Putamen (tissue), 1 donor: ENCODE data around the gene TRIM61.
"Not testable (repeated sequence)": the region's sequence is repeated elsewhere in the genome, so short reads cannot be mapped to it uniquely, and the experiment has no call there.

Experiments
- DNase-seq: peaks from one replicate; pipeline ENCODE4 v3.0.0-alpha.2; 2016; ENCODE audit warnings: low spot score

TRIM61 gene

DNA sequence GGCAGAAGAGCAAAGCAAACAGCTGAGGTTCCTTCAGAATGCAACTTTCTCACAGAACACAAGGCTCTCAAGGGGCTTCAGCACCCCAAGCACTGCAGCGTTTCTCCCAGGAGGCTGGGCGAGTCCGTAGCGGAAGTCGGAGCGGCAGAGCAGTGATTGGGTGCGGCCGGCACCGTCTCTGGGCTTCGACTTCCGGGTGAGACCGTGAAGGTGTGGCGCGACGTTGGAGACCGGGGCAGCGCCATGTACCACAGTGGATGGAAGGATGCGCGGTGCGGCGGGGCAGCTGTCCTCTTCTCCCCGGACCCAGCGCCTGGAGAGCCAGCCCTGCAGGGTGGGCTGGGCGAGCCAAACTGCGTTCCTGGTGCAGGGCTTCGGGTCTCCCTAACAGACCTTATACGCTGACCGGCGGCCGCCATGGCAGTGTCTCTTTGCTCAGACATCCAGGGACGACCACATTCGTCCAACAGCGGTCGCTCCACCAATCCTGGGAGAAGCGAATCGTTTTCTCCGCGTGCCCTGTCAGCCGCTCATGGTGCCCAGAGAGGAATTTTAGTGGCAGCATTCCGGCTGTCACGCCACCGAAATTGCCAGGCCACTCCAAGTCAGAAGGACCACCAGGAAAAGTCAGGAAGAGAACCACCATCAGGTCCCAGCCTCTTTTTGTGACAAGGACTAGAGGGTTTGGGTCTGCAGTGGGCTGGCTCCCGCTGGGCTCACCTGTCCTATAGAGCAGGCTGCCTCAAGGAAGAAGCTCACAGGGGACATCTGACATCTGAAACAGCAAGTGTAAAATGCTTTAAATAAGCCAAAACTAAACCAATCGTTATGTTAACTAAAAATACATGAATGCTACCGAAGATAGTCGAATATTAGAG is 20.5 kb downstream of the TRIM61 start:
- peak; percentile 89 for DNase-seq

GRCh38 chr4:164955107-164955805 is 22.2 kb downstream of the TRIM61 start:
- DNase-seq, result no peak

DNA sequence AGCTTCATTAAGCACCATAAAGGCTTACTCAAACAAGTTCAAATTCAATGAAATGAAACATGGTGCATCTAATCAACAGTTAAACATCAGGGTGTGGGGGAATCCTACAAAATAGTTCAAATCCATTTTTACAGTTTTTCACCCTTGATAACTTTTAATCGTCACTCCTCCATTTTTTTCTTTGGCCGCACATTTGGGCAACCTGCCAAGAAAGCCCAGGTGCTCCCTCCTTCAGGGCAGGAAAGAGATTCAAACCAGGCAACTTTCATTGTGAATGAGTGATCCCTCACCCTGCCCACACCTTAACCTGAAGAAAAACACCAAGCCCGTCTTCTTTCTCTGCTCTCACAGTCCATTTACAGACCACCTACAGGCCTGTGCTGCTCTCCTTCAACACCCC is 24.9 kb downstream of the TRIM61 start:
- no peak for DNase-seq

DNA sequence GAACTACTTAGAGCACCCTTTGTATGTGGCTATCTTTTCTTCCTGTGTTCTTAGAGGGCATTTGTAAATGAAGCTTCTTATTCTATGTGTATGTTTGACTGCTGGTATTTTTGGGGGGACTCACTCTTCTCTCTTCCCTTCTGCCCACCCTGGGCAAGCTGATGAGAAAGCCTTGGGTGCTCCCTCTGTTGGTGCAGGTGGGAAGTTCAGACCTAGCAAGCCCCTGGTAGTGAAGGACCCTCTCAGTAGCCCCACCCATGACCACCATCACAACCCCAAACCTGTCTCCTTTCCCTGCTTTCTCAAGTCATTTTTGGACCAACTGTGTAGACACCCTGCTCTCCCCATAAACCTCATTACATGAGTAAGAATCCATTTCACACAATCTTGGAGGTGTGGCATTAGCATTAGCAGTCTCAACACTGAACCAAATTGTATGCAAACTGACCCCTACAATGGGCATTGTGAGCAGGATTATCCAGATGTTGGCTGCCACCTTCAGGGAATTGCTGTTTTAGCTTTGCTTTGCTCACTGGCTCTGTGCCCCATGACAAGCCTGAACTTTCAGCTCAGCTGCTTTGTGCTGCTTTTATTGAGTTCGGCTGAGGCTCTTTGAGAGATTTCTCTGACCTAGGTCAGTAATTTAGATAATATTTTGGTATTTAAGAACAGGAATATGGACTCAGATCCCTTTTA is 27.9 kb downstream of the TRIM61 start:
- no peak for DNase-seq

DNA sequence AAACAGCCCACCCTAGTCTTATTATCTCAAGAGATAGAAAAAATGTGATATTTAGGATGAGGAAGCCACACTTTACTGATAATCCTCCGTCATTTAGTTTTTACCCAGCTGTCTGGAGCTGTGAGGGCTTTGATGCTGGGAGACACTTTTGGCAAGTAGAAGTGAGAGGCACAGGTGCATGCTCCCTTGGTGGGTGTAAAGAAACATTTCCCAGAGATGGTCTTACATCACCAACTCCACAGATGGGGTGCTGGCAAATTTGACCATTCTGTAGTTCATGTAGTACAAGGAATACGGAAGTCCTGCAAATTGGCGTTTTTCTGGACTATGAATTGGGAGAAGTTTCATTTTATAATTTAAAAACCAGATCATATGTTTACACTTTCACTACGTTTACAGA is 28.5 kb downstream of the TRIM61 start:
- no peak for DNase-seq

DNA sequence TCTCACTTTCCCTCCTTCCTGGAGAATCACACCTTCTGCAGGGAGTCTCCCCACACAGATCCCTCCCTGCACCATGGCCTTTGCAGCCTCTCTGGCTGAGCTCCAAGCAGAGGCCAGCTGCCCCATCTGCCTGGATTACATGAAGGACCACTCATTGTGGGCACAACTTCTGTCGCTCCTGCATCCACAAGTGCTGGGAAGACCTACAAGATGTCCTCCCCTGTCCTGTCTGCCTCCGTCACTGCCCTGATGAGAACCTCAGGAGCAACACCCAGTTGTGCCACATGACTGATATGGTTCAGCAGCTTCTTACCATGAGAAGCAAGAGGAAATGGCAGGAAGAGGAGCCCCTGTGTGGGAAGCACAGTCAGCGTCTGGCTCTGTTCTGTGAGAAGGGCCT is 29.5 kb downstream of the TRIM61 start:
- DNase-seq, result not testable (repeated sequence)

GRCh38 chr4:164946810-164947209 is 30.6 kb downstream of the TRIM61 start:
- DNase-seq, result no peak

DNA sequence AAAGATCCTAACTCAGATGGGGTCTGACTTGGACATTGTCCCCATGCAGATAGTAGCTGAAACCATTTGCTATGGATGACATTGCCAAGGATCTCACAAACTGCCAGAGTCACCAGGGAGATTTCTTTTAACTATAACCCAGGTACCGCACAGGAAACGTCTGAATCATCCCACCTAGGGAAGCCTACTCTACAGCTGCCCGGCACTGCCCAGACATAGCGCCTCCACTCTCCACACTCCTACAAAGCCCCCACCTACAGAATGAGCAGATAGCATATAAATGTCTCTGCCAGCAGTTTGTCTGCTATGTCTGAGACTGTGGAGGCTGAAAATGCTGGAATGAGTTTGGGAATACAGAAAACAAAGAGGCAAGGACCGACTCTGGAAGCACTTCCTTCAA is 32.3 kb downstream of the TRIM61 start:
- no peak for DNase-seq

DNA sequence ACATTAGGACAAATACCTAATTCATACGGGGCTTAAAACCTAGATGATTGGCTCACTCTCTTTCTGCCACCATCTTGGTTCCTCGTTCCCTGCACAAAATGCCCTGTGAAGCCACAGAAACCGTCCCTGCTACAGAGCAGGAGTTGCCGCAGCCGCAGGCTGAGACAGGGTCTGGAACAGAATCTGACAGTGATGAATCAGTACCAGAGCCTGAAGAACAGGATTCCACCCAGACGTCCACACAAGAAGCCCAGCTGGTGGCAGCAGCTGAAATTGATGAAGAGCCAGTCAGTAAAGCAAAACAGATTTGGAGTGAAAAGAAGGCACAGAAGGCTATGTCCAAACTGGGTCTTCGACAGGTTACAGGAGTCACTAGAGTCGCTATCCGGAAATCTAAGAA is 34.3 kb downstream of the TRIM61 start:
- DNase-seq, result no peak

DNA sequence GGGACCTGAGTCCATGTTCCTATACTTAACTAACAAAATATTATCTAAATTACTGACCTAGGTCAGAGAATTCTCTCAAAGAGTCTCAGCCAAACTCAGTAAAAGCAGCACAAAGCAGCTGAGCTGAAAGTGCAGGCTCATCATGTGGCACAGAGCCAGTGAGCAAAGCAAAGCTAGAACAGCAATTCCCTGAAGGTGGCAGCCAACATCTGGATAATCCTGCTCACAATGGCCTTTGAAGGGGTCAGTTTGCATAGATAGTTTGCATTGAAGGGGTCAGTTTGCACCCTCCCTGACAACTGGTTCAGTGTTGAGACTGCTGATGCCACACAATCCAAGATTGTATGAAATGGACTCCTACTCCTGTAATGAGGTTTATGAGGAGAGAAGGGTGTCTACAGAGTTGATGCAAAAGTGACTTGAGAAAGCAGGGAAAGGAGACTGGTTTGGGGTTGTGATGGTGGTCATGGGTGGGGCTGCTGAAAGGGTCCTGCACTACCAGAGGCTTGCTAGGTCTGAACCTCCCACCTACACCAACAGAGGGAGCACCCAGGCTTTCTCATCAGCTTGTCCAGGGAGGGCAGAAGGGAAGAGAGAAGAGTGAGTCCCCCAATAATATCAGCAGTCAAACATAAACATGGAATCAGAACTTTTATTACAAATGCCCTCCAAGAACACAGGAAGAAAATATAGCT is 39.7 kb downstream of the TRIM61 start:
- DNase-seq, result peak; percentile 39

GRCh38 chr4:164935865-164936606 is 41.4 kb downstream of the TRIM61 start:
- not testable (repeated sequence) for DNase-seq

- no peak for DNase-seq
These were observed 42.1 kb downstream of the TRIM61 start for GRCh38 chr4:164935363-164935762.

- DNase-seq, result no peak
These were observed 44.2 kb downstream of the TRIM61 start for GRCh38 chr4:164933244-164933643.

- DNase-seq, result no peak
These were observed 45.7 kb downstream of the TRIM61 start for GRCh38 chr4:164931551-164932324.

- DNase-seq, result no peak
These were observed 46.8 kb downstream of the TRIM61 start for GRCh38 chr4:164930647-164931046.

GRCh38 chr4:164927101-164927500 is 50.4 kb downstream of the TRIM61 start:
- DNase-seq, result not testable (repeated sequence)

DNA sequence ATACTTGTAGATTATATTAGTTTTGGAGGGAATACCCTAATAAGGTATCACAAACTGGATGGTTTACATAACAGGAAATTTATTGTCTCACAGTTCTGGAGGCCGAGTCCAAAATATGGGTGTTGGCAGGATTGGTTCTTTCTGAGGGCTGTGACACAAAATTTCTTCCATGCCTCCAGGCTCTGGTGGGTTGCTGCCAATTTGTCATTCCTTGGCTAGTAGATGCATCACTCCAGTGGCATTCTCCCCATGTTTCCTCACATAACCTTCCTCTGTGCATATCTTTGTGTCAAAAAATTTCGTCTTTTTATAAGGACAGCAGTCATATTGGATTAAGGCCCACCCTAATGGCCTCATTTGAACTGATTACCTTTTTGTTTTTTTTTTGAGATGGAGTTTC is 51.2 kb downstream of the TRIM61 start:
- no peak for DNase-seq

GRCh38 chr4:164924670-164925238 is 52.7 kb downstream of the TRIM61 start:
- DNase-seq, result no peak

- no peak for DNase-seq
These were observed 58.5 kb downstream of the TRIM61 start for GRCh38 chr4:164918956-164919355.
